HEK293 (cell line): ENCODE measurements around the gene ADNP.

ENCODE experiments used
- KLF16 ChIP-seq: fragments of 450-650 bp; formaldehyde crosslinking; IDR thresholded peaks from 2 replicates; pipeline ENCODE4 v1.5.1; 2017; ENCODE audit warnings: missing biosample characterization, missing genetic modification characterization
- MYNN ChIP-seq: fragments of 450-650 bp; formaldehyde crosslinking; IDR thresholded peaks from 2 replicates; pipeline ENCODE4 v1.5.1; 2016; ENCODE audit warnings: missing biosample characterization, missing genetic modification characterization, borderline replicate concordance
- MZF1 ChIP-seq: fragments of 450-650 bp; formaldehyde crosslinking; IDR thresholded peaks from 2 replicates; pipeline ENCODE4 v1.5.1; 2017; ENCODE audit warnings: missing biosample characterization, missing genetic modification characterization, borderline replicate concordance
- ZBTB17 ChIP-seq: fragments of 450-650 bp; formaldehyde crosslinking; IDR thresholded peaks from 2 replicates; pipeline ENCODE4 v1.5.1; 2016; ENCODE audit warnings: missing biosample characterization, missing genetic modification characterization
- ZBTB20 ChIP-seq: fragments of 450-650 bp; formaldehyde crosslinking; IDR thresholded peaks from 2 replicates; pipeline ENCODE4 v1.5.1; 2016; ENCODE audit warnings: missing biosample characterization, missing genetic modification characterization
- ZFP37 ChIP-seq: fragments of 450-650 bp; formaldehyde crosslinking; IDR thresholded peaks from 2 replicates; pipeline ENCODE4 v1.5.1; 2016; ENCODE audit warnings: missing biosample characterization, missing genetic modification characterization
- ZNF248 ChIP-seq: fragments of 450-650 bp; formaldehyde crosslinking; IDR thresholded peaks from 2 replicates; pipeline ENCODE4 v1.5.1; 2017; ENCODE audit warnings: missing biosample characterization, missing genetic modification characterization
- TF ChIP-seq, protein P1 (sequence below): fragments of 450-650 bp; formaldehyde crosslinking; IDR thresholded peaks from 2 replicates; pipeline ENCODE4 v1.5.1; 2016; ENCODE audit warnings: missing biosample characterization, missing genetic modification characterization
- TF ChIP-seq, protein P2 (sequence below): fragments of 450-650 bp; formaldehyde crosslinking; IDR thresholded peaks from 2 replicates; pipeline ENCODE4 v1.5.1; 2016; ENCODE audit warnings: missing biosample characterization, missing genetic modification characterization
- TF ChIP-seq, protein P3 (sequence below): fragments of 450-650 bp; formaldehyde crosslinking; IDR thresholded peaks from 2 replicates; pipeline ENCODE4 v1.5.1; 2016; ENCODE audit warnings: missing biosample characterization, missing genetic modification characterization
- TF ChIP-seq, protein P4 (sequence below): fragments of 450-650 bp; formaldehyde crosslinking; IDR thresholded peaks from 2 replicates; pipeline ENCODE4 v1.5.1; 2016; ENCODE audit warnings: missing biosample characterization, missing genetic modification characterization, low read depth

DNA sequence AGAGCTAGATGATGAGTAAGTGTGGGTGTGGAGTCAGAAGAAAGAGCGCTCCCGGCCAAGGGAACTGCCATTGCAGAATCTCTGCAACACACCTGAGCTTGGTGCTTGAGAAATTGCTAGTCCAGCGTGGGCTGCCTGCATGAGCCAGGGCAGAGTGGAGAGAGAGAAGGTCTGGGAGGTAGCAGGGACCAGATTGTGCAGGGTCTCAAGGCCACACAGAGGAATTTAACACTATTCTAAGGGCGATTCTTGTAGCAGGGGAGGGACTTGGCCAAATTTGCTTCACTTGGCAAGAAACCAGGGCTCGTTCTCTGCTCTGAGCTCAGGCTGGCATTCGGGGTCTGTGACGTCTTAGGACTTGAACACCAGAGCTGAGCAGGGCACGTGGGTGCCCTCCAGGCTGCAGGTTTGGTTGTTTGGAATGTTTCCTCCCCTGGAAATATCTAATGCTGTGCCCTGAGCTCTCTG, 82.9 kb downstream of the ADNP start:
- TF ChIP-seq ZFP37, result no peak
- no peak for TF ChIP-seq MYNN
- TF ChIP-seq KLF16 (tag by site-specific recombination), result no peak
- TF ChIP-seq ZBTB17 (tag by site-specific recombination), result no peak
- TF ChIP-seq, protein P1, sequence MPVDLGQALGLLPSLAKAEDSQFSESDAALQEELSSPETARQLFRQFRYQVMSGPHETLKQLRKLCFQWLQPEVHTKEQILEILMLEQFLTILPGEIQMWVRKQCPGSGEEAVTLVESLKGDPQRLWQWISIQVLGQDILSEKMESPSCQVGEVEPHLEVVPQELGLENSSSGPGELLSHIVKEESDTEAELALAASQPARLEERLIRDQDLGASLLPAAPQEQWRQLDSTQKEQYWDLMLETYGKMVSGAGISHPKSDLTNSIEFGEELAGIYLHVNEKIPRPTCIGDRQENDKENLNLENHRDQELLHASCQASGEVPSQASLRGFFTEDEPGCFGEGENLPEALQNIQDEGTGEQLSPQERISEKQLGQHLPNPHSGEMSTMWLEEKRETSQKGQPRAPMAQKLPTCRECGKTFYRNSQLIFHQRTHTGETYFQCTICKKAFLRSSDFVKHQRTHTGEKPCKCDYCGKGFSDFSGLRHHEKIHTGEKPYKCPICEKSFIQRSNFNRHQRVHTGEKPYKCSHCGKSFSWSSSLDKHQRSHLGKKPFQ (tag by site-specific recombination), result no peak
- TF ChIP-seq, protein P2, sequence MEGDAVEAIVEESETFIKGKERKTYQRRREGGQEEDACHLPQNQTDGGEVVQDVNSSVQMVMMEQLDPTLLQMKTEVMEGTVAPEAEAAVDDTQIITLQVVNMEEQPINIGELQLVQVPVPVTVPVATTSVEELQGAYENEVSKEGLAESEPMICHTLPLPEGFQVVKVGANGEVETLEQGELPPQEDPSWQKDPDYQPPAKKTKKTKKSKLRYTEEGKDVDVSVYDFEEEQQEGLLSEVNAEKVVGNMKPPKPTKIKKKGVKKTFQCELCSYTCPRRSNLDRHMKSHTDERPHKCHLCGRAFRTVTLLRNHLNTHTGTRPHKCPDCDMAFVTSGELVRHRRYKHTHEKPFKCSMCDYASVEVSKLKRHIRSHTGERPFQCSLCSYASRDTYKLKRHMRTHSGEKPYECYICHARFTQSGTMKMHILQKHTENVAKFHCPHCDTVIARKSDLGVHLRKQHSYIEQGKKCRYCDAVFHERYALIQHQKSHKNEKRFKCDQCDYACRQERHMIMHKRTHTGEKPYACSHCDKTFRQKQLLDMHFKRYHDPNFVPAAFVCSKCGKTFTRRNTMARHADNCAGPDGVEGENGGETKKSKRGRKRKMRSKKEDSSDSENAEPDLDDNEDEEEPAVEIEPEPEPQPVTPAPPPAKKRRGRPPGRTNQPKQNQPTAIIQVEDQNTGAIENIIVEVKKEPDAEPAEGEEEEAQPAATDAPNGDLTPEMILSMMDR, result no peak
- no peak for TF ChIP-seq MZF1 (tag by site-specific recombination)
- TF ChIP-seq ZBTB20 (tag by site-specific recombination), result no peak
- TF ChIP-seq ZNF248 (tag by site-specific recombination), result no peak
- TF ChIP-seq, protein P3, sequence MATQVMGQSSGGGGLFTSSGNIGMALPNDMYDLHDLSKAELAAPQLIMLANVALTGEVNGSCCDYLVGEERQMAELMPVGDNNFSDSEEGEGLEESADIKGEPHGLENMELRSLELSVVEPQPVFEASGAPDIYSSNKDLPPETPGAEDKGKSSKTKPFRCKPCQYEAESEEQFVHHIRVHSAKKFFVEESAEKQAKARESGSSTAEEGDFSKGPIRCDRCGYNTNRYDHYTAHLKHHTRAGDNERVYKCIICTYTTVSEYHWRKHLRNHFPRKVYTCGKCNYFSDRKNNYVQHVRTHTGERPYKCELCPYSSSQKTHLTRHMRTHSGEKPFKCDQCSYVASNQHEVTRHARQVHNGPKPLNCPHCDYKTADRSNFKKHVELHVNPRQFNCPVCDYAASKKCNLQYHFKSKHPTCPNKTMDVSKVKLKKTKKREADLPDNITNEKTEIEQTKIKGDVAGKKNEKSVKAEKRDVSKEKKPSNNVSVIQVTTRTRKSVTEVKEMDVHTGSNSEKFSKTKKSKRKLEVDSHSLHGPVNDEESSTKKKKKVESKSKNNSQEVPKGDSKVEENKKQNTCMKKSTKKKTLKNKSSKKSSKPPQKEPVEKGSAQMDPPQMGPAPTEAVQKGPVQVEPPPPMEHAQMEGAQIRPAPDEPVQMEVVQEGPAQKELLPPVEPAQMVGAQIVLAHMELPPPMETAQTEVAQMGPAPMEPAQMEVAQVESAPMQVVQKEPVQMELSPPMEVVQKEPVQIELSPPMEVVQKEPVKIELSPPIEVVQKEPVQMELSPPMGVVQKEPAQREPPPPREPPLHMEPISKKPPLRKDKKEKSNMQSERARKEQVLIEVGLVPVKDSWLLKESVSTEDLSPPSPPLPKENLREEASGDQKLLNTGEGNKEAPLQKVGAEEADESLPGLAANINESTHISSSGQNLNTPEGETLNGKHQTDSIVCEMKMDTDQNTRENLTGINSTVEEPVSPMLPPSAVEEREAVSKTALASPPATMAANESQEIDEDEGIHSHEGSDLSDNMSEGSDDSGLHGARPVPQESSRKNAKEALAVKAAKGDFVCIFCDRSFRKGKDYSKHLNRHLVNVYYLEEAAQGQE, result no peak
- TF ChIP-seq, protein P4, sequence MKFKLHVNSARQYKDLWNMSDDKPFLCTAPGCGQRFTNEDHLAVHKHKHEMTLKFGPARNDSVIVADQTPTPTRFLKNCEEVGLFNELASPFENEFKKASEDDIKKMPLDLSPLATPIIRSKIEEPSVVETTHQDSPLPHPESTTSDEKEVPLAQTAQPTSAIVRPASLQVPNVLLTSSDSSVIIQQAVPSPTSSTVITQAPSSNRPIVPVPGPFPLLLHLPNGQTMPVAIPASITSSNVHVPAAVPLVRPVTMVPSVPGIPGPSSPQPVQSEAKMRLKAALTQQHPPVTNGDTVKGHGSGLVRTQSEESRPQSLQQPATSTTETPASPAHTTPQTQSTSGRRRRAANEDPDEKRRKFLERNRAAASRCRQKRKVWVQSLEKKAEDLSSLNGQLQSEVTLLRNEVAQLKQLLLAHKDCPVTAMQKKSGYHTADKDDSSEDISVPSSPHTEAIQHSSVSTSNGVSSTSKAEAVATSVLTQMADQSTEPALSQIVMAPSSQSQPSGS, result no peak
